Muscle of arm (tissue), 12 donors: ENCODE measurements around the gene TMEM163. TPM values are rescaled to one million over a fixed set of nuclear protein-coding genes. Genes with fewer than 3 reads are reported as not detected.
A peak's percentile ranks its signal among the peaks of the same experiment; 100 is the strongest.

ENCODE experiments used
- DNase-seq: peaks from one replicate; pipeline ENCODE4 v3.0.0-alpha.2; 2013
- polyA plus RNA-seq, 12 donors: library from polyadenylated mRNA; unstranded; fragments of 120-200 nt; gene quantifications; one replicate each; pipeline ENCODE4 v1.2.1, GENCODE V29; 2013; ENCODE audit not compliant: insufficient read length in 12 of 12

TMEM163 gene
- polyA plus RNA-seq, 12 donors: 0.64 to 2.6 (median 1.3) TPM; not detected in 2

DNA sequence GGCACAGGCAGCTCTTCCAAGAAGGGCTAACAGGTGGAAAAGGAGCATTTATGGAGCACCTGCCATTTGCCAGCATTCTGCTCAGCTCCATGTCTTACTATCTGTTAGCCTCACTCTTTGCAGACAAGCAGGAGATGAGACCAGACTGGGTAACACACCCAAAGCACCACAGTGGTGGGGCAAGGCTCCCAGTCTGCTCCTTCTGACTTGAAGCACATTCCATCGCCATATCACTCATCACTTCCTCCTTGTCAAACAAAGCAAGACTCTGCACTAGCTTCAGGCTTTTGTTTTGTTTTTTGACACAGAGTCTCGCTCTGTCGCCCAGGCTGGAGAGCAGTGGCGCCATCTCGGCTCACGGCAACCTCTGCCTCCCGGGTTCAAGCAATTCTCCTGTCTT, 282.1 kb downstream of the TMEM163 start:
- no peak for DNase-seq

DNA sequence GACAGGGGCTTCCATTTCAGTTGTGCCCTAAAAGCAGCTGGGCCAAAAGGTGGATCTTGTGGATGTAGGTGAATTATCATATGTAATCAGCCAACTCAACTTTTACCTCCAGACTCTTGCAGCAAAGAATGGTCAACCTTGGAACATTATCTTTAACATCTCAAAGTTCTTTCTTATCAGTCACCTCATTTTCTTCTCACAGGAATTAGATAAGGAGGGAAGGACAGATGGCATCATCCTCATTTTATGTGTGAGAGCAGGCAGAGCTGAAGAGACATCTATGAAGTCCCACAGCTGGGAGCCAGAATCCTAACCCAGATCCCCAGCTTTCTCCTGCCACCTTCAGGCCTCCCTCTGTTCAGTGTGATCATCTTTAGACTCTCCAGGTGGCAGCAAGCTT, 282.9 kb downstream of the TMEM163 start:
- DNase-seq: no peak

DNA sequence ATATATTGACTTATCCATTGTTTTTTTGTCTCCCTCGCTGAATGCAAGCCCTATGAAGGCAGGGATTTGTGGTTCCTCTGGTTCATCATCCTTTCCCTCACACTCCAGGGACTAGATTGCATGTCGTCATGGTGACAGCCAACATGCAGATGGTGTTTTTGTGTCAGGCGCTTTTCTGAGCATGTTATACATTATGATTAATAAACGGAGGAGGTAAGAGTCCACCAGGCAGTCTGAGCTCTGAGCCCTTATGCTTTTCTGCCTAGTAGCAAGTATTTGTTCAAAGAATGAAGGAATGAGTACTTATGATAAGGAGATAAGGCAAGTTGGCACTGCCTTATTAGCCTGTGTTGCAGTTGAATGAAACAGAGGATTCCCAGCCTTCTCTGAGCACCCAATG, 283.3 kb downstream of the TMEM163 start:
- DNase-seq: no peak

DNA sequence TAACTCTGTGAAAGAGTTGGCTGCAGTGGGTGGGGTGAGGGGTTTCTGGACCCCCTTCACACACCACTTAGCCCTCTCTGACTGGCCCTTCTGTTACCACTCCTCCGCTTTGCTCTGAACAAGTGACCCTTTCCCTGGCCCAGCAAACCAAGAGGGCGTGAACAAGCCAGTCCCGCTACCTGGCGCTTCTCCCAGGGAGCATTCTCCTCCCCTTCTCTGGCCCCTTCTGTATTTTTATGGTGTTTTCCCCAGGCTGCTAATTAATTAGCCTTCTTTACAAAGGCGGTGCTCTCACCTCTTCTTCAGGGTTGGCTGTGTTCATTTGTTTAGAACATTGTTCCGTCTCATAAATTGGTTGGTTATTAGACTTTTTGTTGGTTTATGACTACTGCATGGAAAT, 284.8 kb downstream of the TMEM163 start:
- no peak for DNase-seq

DNA sequence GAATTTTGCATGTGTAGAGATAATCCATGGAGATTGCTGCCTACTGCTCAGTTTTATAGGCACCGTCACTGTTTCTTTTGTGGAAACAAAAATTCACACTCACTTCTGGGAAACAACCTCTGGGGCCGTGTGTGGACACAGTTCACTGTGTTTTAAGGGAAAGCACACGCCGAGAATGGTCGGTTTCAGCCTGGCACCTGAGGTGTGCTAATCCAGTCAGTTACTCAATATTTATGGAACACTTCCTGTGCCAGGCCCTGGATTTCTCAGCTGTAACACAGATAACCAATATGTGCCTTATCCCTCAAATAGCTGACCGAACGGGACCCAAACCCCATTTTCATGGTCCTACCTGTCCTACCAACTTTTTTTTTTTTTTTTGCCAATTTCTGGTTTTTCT, 285.3 kb downstream of the TMEM163 start:
- no peak for DNase-seq

DNA sequence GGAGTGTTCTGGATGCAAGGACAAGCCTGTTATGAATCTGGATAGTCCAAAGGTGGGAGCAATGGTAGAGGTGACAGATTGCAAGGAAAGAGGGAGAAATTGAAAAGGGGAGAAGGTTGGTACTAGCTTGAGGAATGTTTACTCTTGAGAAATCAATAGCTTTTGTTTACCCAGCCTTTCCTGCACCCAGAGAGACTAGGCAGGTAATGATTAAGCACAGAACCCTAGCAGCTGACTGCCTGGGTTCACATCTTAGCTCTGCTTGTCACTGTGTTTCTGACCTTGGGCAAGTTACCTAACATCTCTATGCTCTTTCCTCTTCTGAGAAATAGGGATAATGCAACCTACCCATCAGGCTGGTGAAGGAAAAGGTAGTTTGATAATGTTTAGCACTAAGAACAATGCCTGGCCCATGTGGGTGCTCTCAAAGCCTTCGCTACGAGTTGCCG, 286.3 kb downstream of the TMEM163 start:
- no peak for DNase-seq

DNA sequence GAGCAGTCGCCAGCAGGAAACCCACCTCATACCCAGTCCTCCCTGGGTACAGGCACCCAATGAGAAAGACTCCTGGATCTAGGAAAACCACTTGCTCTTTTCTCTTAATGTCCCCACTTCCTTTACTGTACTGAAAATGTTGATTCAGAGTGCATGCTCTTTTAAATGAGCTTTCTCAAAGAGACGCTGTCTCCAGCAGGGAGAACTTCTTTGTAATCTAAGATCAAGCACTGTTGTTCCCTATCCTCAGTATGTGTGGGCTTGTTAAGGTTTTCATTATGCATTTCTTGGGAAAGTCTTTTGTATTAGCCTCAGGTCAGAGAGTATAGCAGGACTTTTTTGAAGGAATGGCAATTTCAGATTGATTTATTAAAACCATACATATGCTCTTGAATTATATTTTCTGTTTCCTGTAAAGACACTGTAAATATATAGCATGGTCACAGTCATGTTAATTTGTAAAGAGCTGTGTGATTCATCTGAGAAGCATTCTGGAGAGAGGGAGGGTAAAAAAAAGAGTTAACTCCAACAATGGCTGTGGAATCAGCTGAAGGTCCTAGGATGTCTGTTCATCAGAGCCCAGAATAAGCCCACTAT, 286.9 kb downstream of the TMEM163 start:
- no peak for DNase-seq

DNA sequence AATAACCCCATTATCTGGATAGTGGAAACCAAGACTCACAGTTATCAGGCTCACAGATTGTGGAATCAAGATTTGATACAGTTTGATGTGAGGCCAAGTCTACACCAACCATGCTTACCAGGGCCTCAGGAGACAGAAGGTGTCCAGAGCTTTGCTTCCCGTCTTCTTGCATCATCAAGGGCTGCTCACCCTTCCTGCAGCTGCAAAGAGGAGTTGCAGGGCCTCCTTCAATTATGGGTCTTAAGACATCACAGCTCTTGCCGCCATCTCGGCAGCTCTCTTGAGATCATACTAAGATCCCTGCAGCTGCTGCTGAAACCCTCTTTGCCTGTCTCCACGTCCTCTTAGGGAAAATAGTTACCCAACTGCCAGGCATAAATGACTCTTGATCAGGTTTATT, 288.9 kb downstream of the TMEM163 start:
- no peak for DNase-seq

DNA sequence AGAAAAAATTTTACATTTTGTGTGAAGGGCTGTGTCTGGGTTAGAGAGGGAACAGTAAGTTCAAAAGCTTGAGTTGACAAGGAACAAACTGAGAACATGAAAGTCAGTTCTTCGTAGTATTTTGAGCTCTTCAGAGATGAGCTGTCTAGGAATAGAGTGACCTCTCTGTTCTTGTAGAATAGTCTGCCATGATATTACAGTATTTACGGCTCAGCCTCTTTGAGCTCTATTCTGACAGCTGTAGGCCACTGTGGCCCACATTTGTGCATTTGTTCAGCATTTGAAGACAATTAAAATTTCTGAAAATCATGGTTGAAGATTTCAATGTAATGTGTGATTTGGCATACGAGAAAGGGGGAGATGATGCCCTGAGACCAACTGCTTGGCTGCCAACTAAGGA, 292.1 kb downstream of the TMEM163 start:
- no peak for DNase-seq

DNA sequence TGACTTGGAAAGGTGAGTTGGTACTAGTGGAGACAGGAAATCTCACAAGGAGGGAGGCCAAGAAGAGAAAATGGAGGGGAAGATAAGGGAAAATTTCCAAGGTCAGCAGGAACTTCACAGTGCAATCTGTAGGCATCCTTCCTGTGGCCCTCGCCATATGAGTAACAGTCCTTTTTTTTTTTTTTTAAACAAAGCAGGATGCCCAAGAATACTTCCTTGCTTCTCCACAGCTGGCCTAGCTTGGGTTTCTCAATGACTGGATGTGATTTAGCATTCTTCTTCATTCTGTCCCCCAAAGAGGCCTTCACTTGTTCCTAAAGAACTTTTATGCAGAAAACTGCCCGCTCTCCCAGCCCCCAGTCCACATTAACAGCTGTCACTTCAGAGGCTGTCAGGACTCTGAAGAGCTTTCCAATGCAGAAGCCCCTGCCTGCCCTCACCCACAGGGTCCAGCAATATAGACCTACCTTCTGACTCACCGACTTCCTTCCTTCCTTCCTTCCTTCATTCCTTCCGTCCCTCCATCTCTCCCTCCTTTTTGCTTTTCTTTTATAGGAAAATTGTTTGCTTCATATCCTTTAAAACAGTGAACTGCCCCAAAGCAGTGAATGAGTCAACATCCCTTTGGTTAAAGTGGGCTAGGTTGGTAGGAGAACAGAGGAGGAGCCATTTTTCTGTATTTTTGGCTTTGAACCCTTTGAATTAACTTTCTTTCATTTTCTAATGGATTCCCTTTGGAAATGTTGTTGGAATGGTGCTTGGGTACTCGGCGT, 292.9 kb downstream of the TMEM163 start:
- DNase-seq: no peak

DNA sequence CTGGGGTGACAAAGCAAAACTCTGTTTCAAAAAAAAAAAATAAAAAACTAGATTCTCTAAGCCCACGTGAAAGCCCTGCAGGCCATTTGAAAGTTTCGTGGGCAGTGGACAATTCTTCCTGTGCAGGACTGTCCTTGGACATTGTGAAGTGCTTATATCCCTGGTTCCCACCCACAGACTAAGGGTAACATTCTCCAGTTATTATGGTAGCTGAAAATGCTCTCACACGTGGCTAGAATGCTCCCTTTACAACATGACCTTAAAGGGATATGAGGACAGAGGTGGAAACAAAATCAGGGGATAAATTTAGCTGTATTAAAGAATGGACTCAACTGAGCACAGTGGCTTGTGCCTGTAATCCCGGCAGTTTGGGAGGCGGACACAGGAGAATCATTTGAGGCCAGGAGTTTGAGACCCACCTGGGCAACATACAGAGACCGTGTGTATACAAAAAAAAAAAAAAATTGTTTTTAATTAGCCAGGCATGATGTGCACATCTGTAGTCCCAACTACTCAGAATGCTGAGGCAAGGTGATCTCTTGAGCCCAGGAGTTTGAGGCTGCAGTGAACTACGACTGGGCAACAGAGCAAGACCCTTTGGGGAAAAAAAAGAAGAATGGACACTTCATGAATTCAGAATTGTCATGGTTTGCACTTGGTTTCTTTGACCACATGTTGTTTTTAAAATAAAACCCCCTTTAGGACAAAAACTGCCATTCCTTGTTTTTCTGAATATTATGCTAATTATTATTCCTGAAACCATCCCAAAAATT, 297.1 kb downstream of the TMEM163 start:
- no peak for DNase-seq

DNA sequence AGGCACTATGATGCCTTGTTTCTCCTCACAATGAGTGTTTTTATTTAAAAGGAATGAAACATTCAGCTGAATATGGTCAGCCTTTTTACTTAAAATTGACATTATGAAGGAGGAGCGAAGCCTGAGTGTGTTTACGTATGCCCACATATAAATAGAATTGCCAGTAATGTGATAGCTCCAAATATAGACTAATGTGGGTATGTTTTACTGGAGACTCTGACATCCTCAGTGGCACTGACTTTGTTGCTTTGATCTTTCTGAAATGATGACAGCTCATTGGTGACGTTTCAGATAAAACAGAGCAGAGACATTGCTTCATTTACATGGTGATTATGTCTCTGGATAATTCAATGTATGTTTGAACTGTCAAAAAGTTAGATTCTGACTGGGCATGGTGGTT, 297.9 kb downstream of the TMEM163 start:
- no peak for DNase-seq

DNA sequence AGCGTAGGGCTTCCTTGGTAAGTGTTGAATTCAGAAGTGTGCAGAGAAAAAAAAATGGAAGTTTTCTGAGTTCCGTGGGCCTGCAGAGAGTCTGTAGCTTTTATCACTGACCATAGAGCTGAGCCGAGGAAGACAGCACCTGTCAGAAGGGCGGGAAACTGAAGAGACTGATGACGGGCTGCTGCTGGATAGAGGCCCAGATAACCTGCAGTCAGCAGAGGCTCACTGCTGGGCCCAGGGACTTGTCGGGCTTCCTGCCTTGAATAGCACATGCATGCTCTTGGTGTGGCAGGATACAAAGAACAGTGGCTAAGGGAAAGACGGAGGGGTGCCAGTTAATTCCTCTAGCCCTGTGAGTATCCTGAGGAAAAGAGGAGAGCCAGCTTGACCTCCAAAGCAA, 298.5 kb downstream of the TMEM163 start:
- no peak for DNase-seq

DNA sequence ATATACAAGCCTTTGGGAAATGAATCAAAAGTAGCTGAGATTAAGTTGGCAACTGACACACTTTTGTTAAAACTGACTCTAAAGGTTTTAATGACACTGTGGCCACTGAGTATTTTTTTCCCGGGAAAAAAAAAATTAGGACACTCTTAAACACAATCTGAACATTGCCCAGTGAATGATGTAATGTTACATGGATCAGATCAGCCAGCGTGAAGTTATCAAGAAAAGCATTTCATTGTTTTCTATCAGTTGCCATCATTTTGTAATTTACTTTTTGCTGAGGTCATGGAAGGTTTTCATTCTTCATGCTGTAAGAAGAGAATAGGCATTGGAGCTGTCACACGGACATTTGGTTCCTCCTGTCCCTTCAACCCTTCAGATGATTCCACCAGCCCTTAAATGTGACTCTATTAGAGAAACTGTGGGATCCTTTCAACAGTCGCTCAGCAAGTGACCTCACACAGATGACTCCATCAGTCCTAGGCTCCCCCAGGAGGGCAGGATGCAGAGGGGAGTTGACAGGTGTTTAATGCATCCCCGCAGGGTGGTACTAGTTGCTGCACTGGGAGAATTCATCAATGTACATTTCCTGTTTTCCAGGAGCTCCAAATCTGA, 300.7 kb downstream of the TMEM163 start:
- no peak for DNase-seq

DNA sequence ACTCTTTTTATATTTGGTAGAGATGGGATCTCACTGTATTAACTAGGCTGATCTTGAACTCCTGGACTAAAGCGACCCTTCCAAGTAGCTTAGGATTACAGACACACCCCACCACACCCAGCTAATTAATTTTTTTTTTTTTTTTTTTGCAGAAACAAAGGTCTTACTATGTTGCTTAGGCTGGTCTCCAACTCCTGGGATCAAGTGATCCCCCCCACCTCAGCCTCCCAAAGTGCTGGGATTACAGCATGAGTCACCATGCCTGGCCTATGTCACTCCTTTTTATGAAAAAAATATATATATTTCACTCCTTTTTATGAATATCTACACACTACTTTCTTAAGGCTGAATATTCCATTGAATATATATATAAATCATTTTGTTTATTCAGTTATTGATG, 302.2 kb downstream of the TMEM163 start:
- DNase-seq: no peak

DNA sequence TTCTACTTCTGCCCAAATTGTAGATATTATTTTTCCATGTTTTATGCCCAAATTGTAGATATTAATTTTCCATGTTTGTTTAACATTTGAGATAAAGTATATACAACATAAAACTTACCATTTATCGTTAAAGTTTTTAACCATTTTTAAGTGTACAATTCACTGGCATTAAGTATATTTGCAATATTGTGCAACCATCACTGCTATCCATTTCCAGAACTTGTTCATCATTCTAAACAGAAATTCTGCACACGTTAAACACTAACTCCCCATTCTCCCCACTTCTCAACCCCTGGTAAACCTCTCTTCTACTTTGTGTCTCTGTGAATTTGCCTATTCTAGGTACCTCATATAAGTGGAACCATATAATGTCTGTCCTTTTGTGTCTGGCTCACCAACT, 302.8 kb downstream of the TMEM163 start:
- no peak for DNase-seq

DNA sequence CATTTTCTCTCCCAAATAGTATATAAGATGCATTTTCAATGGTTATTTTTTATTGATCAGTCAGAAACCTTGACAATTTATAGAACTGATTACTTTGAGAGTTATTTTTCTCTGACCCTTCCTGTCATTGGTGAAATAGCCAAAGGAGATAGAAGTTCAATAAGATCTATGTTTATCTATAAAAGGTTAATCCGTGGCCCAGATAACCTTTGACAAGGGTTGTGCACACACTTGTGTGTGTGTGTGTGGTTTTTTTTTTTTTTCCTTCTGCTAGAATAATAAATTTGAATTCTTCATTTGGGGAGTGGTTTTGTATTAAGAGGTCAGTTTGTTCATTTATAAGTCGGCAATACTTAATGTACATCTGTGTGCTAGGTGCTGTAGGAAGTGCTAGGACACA, 304.9 kb downstream of the TMEM163 start:
- DNase-seq: no peak

DNA sequence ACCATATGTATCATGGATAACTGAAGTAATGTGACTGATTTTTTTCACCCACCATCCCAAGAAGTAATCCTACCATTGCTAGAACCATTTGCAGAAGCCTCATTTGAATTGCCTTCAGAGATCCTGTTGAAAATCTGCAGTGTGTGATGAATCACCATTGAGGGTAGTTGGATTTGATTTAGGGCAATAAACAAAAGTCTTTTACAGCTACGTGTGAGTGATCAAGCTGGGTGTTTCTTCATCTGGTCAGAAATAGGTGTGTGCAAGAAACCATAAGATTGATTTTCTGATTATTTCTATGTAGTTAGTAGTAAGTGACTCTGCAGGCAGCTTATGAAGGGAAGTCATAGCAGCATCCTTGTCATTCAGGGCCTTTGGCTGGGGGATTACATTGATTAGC, 305.4 kb downstream of the TMEM163 start:
- DNase-seq: no peak

DNA sequence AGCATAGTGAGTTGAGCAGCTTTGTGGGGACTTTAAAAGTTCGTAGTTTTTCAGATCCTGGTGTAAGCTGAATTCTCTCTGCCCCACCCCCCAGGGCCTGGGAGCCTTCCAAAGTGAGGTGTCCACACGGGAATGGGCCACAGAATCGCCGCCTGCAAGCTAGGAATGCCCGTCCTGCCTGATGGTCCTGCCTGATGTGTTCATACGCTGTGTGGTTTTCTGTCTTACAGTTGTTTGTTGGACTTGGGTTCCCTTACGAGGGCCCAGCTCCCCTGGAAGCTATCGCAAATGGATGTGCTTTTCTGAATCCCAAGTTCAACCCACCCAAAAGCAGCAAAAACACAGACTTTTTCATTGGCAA, 306.2 kb downstream of the TMEM163 start:
- no peak for DNase-seq

DNA sequence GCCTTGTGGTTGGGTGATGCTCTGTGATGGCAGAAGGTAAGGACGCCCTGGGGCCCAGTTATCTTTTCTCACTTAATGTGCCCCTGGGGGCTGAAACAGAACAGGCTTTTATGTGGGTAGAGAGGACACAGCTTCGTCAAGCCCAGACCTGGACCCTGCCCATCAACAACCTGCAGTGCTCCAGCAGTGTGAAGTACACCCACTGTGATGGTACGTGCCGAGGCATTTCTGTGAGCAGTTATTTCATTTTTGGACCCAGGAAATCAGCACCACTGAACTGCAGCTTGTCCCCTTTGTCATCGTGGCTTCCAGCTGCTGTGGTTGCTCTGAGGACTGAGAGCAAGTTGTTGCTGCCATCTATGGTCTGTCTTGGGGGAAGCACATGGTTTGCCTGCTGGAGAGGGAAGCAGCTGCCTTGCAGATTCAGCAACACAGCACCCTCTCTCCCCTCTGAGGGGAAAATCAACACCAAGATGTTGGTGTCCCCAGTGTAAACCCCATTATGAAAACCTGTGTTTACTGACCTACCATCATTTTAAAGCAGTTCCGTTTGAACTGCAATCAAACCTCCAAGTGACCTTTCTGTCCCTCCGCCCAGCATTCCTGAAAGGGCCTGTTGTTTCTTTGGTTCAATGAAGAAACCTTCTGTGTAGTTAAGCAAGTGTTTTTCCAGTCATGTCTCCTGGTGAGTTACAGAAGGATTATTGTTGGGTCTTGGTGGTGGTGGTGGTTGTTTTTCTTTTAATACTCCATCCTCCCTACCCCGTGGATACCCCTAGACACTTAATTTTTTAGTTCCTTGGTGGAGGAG, 306.8 kb downstream of the TMEM163 start:
- peak; percentile 82 for DNase-seq

DNA sequence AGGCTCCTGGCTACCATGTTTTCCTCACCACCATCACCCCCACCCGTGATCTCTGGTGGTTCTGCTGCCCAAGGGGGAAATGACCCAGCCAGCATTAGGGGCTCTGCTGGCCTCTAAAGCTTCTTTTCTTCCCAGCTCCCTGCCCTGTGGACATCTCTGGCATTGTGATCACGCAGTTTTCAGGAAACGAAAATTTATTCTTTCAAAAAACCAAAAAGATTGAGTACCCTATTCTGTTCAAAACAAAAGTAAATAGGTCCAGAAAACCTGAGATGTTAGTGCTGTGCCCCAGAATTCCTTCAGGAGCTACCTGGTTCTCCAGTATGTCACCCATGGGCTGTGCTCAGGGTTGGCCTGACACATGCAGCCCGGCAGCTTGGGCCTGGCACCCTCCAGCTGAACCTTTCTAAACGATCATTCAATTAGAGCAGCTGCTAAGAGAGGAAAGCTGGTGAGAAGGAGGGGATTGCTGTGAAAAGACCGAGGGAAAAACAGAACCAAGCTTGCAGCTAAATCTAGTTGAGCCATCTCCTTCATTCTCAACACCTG, 307.4 kb downstream of the TMEM163 start:
- DNase-seq: no peak
